Activated CD4-positive, alpha-beta T cell treated with anti-CD3 and anti-CD28 coated beads, Interleukin-2, amount 10 ng/mL, durations not matched to agents 24 days and 14 days (primary cell): ENCODE data around the gene LAMB1. TPM values are rescaled to one million over a fixed set of nuclear protein-coding genes. Genes with fewer than 3 reads are reported as not detected.

Source experiments
- DNase-seq: peaks from one replicate; pipeline ENCODE4 v3.0.0; 2022
- H3K27ac Mint-ChIP-seq: one replicate; pipeline ENCODE4 v1.8.0; 2022; ENCODE audit warnings: mild to moderate bottlenecking, mixed read lengths
- H3K27me3 Mint-ChIP-seq: one replicate; pipeline ENCODE4 v1.8.0; 2022; ENCODE audit warnings: mixed read lengths
- H3K36me3 Mint-ChIP-seq: one replicate; pipeline ENCODE4 v1.8.0; 2022; ENCODE audit warnings: low read depth, mild to moderate bottlenecking, mixed read lengths
- H3K4me1 Mint-ChIP-seq: one replicate; pipeline ENCODE4 v1.8.0; 2021; ENCODE audit warnings: mixed read lengths
- H3K4me3 Mint-ChIP-seq: one replicate; pipeline ENCODE4 v1.8.0; 2022; ENCODE audit warnings: mild to moderate bottlenecking, moderate library complexity, mixed read lengths
- H3K9me3 Mint-ChIP-seq: one replicate; pipeline ENCODE4 v1.8.0; 2021; ENCODE audit warnings: mixed read lengths
- intact Hi-C: fragments of 100-400 bp; cut with micrococcal nuclease; formaldehyde crosslinking; loops from one replicate; pipeline ENCODE4 v1.15.1; 2023
- total RNA-seq: library from RNA; stranded (reverse); gene quantifications from 2 replicates; pipeline ENCODE4 v1.2.3, GENCODE V29; 2022

The LAMB1 gene
- total RNA-seq, 1 donor from 2014 or later, result not detected

DNA sequence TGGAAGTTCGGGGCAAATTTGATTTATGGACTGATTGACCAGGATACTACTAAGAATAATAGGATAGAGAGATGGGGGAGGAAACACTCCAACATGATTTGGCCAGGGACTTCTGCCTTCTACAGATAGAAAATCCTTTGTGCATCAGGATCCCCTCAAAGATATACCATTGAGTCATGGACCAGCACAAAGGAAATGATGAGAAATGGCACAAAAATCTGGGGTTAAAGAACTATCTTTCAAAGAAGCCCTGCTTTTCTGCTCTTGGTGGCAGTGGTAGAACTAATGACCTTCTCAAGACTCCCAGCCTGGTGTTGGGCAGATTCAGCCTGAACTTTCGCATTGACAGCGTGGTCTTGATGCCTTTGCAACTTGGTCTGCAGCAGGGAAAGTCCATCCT is 27.6 kb upstream of the LAMB1 start:
- H3K9me3 Mint-ChIP-seq, result no peaks in the 10 kb centered on the region
- H3K27ac Mint-ChIP-seq, result no peak overlapping the region
- H3K4me3 Mint-ChIP-seq, result no peak overlapping the region
- no peaks in the 10 kb centered on the region for H3K36me3 Mint-ChIP-seq
- intact Hi-C loops, result no loop called here
- peaks cover 2% of the 10 kb centered on the region for H3K27me3 Mint-ChIP-seq
- no peak for DNase-seq
- no peaks in the 10 kb centered on the region for H3K4me1 Mint-ChIP-seq

DNA sequence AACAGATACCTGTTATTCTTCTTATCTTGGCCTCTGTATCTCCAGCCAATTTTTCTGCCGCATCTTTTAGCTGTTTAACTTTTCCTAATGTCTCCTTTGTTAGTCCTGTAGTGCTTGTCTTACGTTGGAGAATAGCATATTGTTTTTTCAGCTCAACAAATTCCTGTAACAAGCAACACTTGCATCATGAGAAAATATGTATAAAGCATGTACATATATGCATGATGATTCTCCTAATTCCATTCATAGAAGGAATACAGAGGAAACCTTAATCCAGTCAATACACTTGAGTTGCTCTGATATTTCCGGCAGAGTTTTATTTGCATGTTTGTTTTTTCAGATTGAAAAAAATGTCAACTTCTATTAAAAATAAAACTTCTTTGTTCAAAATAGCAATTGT is 26.1 kb upstream of the LAMB1 start:
- Mint-ChIP-seq H3K27ac (no peak overlapping the region), H3K4me3 (no peak overlapping the region), H3K27me3 (peaks cover 9% of the 10 kb centered on the region), H3K4me1 (no peaks in the 10 kb centered on the region), H3K36me3 (no peaks in the 10 kb centered on the region), H3K9me3 (no peaks in the 10 kb centered on the region)
- DNase-seq, result no peak
- intact Hi-C loops, result no loop called here

DNA sequence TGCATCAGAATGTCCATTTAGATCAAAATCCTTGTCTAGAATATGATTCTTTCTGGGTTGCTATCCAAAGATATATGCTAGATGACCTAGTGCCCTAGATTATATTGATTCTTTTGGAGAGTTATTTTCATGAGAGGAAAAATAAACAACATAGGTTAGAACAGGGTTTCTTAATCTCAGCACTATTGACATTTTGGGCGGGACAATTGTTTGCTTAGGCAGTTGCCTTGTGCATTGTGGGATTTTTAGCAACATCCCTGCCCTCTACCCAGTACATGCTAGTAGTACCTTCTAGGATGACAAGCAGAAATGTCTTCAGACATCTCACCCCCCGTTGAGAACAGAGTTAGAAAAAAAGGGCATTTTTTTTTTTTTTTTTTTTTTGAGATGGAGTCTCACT is 25.1 kb upstream of the LAMB1 start:
- H3K4me3 Mint-ChIP-seq, result no peak overlapping the region
- no peaks in the 10 kb centered on the region for H3K36me3 Mint-ChIP-seq
- intact Hi-C loops, result no loop called here

DNA sequence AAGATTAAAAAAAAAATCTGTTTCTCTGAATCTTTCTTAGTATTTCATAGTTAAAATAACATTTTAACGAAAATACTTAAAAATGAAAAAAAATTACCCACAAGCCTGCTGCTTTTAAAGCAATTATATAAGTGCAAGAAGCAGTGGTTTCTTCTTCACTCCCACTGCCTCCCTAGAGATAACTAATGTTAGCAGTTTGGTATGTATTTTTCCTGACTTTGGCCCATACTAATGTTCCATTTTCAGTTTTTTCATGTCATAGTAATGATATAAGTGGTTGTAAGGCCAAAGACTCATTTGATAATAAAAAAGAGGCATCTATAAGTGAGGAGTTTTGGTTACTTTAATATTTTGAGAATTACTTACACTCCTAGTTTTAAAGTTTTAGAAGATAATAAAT is 24.3 kb upstream of the LAMB1 start:
- H3K4me3 Mint-ChIP-seq, result no peak overlapping the region
- H3K27ac Mint-ChIP-seq, result no peak overlapping the region
- H3K9me3 Mint-ChIP-seq, result no peaks in the 10 kb centered on the region
- no peaks in the 10 kb centered on the region for H3K4me1 Mint-ChIP-seq
- no peaks in the 10 kb centered on the region for H3K36me3 Mint-ChIP-seq
- H3K27me3 Mint-ChIP-seq, result peaks cover 14% of the 10 kb centered on the region
- no peak for DNase-seq
- intact Hi-C loops, result no loop called here

More for the DNA sequence above, 25.1 kb upstream of the LAMB1 start:
- no peak for DNase-seq
- Mint-ChIP-seq H3K27me3 (peaks cover 10% of the 10 kb centered on the region), H3K9me3 (no peaks in the 10 kb centered on the region), H3K27ac (no peak overlapping the region), H3K4me1 (no peaks in the 10 kb centered on the region)

DNA sequence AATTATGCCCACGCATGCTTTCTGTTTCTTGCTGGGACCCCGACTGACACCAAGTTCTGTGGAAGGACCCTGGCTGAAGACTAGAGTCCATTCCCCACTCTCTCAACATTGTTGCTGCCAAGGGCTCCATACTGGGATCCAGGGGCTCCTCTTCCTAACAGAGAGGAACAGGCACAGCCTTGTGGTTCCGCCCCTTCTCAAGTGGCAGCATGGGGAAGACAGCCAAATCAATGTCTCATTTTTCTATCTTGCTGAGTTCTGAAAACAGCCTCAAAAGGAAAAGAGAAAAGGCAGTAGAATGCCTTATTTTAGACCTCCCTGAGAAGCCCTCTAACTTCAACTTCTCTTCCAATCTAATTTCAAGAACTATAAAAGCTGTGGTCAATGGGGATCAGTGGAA is 23.7 kb upstream of the LAMB1 start:
- H3K4me3 Mint-ChIP-seq, result no peak overlapping the region
- no peaks in the 10 kb centered on the region for H3K9me3 Mint-ChIP-seq
- H3K4me1 Mint-ChIP-seq, result no peaks in the 10 kb centered on the region
- no peaks in the 10 kb centered on the region for H3K36me3 Mint-ChIP-seq
- no peak for DNase-seq
- H3K27me3 Mint-ChIP-seq, result peaks cover 15% of the 10 kb centered on the region
- no peak overlapping the region for H3K27ac Mint-ChIP-seq
- intact Hi-C loops, result no loop called here

DNA sequence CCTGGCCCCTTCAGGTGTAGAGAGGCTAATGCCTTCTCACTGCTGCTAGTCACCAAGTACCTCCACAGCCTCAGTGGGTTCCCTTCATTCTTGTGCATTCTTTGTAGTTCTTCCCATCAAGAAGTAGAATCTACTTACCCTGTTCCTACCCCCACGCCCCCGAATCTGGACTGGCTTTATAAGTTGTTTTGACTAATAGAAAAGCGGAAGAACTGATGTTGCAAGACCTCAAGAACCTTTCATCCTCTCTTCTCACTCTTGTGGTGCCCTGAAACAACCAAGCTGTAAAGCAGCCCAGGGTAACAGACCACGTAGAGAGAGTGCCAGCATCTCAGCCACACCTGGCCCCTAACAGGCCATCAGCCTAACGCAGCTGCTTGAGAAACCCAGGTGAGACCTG is 23.2 kb upstream of the LAMB1 start:
- Mint-ChIP-seq H3K9me3 (no peaks in the 10 kb centered on the region), H3K4me1 (no peaks in the 10 kb centered on the region), H3K36me3 (no peaks in the 10 kb centered on the region), H3K27me3 (peaks cover 15% of the 10 kb centered on the region), H3K4me3 (no peak overlapping the region), H3K27ac (no peak overlapping the region)
- DNase-seq, result no peak
- intact Hi-C loops, result no loop called here

DNA sequence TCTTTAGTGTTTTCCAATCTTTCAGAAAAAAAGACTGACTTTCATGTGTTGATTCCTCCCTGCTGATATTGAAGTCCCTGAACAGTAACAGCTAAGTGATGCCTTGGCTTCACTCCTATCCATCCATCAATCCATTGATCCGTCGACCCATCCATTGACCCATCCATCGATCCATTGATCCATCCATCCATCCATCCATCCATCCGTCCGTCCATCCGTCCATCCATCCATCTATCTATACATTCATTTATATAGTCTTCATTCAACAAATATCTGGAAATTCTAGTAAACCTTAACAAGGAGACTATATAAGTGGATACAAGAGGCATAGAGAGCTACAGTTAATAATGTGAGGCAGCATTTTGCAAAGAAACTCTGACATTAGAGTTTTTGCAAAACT is 21.6 kb upstream of the LAMB1 start:
- Mint-ChIP-seq H3K9me3 (no peaks in the 10 kb centered on the region), H3K36me3 (no peaks in the 10 kb centered on the region), H3K4me3 (no peak overlapping the region), H3K27ac (no peak overlapping the region), H3K4me1 (no peaks in the 10 kb centered on the region), H3K27me3 (peaks cover 20% of the 10 kb centered on the region)
- intact Hi-C loops, result no loop called here
- no peak for DNase-seq

DNA sequence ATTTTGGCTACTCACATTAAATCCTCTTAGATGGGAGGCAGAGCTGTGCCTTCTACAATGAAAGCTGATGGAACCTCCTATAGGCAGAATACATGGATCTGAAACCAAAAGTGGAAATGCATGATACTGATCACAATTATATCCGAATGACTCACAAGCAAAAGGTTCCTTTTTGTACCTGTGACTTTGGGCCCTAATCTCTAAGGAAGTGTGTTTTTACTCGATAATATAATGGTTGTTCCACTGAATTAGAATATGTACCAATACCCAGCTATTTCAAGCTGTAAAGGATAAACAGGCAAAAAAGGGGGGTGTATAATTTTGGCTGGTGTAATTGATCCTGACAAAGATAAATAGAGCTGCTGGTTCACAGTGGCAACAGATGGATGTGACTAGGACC is 17.6 kb upstream of the LAMB1 start:
- no peaks in the 10 kb centered on the region for H3K4me1 Mint-ChIP-seq
- intact Hi-C loops, result no loop called here
- H3K36me3 Mint-ChIP-seq, result no peaks in the 10 kb centered on the region
- peaks cover 25% of the 10 kb centered on the region for H3K27me3 Mint-ChIP-seq
- no peak overlapping the region for H3K4me3 Mint-ChIP-seq
- H3K27ac Mint-ChIP-seq, result no peak overlapping the region
- no peaks in the 10 kb centered on the region for H3K9me3 Mint-ChIP-seq
- DNase-seq, result no peak

DNA sequence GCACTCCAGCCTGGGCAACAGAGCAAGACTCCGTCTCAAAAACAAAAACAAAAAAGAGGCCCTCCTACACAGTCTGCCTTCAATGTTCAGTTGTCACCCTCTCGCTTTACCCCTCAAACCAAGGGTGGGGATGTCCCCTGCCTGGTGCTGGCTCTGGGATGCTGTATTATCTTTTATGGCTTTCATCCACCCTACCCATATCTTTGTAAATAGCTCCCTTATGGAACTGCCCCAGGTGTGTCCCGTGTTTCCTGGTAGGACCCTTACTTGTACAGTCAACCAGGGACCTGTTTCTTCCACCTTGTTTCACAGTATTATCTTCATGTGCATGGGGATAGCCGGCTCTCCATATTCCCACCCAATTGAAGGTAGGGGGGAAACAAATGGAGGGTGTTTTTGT is 15.7 kb upstream of the LAMB1 start:
- Mint-ChIP-seq H3K9me3 (no peaks in the 10 kb centered on the region), H3K4me1 (no peaks in the 10 kb centered on the region), H3K36me3 (no peaks in the 10 kb centered on the region), H3K27ac (no peak overlapping the region), H3K27me3 (peaks cover 18% of the 10 kb centered on the region), H3K4me3 (no peak overlapping the region)
- intact Hi-C loops, result no loop called here
- no peak for DNase-seq

DNA sequence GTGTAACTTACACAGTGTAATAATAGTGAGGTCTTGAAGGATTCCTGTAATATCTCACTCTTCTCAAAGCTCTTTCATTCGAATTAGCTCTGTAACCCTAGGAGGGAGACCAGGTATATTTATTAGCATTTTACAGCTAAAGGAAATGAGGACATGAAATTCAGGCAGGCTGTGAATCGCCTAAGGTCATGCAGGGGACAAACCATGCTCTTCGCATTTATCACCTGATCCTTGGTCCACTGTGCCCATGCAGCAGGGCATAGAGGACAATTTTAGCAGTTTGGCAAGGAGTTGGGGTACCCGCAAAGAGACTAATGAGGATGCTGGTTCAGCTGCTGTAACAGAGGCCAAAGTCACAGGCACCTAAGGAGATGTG is 14.8 kb upstream of the LAMB1 start:
- Mint-ChIP-seq H3K4me1 (no peaks in the 10 kb centered on the region), H3K9me3 (no peaks in the 10 kb centered on the region), H3K27ac (no peak overlapping the region), H3K36me3 (no peaks in the 10 kb centered on the region), H3K27me3 (peaks cover 19% of the 10 kb centered on the region), H3K4me3 (no peak overlapping the region)
- no peak for DNase-seq
- intact Hi-C loops, result no loop called here

DNA sequence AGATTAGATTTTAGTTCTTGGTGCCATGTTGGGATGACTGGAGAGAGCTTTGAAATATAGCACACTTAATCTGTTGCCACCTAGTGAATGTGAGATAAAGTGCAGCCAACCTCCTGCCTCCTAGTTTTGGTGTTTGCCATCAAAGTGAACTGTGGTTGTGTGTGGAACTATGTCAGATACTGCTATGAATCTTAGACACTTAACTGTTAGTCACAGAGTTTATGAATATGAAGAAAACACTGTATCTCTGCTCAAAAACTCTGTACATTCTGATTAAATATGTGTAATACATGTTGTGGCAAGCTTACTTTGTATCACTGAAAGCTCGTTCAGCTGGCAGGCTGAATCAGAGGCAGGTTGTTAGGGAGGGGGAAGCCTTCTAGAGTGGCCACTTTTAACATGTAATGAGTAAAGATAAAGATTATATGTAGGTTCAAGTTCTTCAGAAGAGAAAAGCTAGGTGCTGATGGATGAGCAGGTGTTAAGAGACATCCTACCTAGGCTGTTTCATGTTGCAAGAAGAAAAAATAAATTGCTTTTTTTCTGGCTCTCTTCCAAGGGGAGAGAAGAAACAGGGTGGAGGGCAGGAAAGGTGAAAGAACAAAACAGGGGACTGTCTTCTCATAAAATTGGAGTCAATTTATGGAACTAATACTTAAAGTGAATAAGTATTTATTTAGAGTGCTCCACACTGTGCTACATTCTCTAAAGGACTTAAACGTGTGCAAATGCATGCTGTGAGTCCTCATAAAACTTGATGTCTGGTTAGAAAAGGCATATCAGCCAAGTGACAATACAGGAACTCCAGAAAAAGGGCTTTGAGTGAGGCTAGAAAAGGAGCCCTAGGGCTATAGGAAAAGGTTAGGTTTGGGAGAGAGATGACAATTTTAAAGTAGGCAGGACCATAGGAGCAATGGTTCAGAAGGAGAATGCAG is 14.1 kb upstream of the LAMB1 start:
- Mint-ChIP-seq H3K4me1 (no peaks in the 10 kb centered on the region), H3K4me3 (no peak overlapping the region), H3K27ac (no peak overlapping the region), H3K27me3 (peaks cover 19% of the 10 kb centered on the region), H3K36me3 (no peaks in the 10 kb centered on the region), H3K9me3 (no peaks in the 10 kb centered on the region)
- no peak for DNase-seq
- intact Hi-C loops, result no loop called here

DNA sequence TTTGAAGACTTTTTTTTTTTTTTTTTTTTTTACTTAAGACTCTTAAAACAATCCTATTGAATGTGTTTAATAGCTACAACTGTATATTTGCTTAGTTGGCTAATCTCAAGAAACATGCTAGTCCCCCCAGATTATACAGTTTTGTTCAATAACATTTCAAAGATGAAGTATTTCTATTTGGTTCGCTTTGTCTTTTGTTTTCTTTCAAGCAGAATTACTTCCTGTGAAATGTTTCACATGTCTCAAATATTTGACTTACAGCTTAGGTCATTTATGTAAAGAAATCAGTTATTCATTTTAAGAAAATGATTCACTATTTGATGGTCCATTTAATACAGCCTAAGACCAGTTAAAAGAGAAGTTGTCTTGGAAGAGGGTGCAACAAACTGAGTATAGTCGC is 12.8 kb upstream of the LAMB1 start:
- H3K27me3 Mint-ChIP-seq, result peaks cover 19% of the 10 kb centered on the region
- no peak for DNase-seq
- intact Hi-C loops, result no loop called here
- no peaks in the 10 kb centered on the region for H3K4me1 Mint-ChIP-seq
- H3K4me3 Mint-ChIP-seq, result no peak overlapping the region
- no peak overlapping the region for H3K27ac Mint-ChIP-seq
- no peaks in the 10 kb centered on the region for H3K9me3 Mint-ChIP-seq
- H3K36me3 Mint-ChIP-seq, result no peaks in the 10 kb centered on the region

DNA sequence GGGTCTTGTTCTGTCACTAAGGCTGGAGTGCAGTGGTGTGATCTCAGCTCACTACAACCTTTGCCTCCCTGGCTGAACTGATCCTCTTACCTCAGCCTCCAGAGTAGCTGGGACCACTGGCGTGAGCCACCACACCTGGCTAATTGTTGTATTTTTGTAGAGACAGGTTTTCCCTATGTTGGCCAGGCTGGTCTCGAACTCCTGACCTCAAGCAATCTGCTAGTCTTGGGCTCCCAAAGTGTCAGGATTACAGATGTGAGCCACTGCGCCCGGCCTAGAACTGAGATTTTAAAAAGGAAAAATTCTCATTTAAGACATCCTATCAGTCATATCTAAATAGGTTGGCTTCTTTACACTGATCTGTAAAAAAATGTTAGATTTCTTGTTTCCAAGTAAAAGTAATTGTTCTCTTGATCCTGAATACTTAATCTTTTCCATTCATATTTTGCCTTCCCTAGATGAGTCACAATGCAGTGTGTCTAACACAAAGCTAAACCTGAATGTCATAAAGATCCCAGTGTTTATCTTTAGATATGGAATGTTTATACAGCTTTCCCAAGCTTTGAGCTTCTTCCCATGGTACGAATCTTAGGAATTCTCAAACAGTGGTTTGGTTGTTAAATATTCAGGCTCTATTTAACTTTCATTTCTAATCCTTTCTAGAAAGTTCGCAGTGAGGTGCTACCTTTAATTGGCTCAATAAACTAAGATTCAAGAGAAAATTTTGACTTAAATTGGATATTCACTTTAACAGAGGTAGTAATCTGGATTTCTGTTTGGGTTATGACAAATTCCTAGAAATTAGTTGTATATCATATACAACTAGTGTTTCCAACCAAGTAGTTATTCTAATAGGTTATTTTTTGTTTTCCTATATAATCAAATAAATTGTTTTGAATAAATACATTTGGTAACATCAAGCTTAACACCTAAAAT is 12.1 kb upstream of the LAMB1 start:
- no peak overlapping the region for H3K27ac Mint-ChIP-seq
- H3K4me1 Mint-ChIP-seq, result no peaks in the 10 kb centered on the region
- no peak overlapping the region for H3K4me3 Mint-ChIP-seq
- H3K27me3 Mint-ChIP-seq, result peaks cover 20% of the 10 kb centered on the region
- intact Hi-C loops, result no loop called here
- H3K9me3 Mint-ChIP-seq, result no peaks in the 10 kb centered on the region
- no peaks in the 10 kb centered on the region for H3K36me3 Mint-ChIP-seq
- no peak for DNase-seq

DNA sequence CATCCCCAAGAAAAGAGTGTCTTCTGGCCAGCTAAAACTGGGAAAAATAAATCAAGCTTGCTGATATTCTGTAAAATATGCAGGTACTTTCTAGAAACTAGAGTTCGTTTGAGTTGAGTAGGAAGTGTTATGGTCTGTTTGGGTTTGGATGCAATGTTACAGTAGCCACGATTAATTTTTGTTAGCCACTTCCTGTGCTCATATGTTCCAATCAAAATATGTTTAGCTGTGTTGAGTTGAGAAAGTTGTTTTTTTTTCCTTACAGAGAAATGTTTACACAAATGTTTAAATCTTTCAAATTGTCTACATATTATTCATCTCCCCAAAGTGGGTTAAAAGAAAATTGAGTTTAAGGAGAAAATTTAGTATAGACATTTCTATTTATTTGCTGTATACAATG is 11.3 kb upstream of the LAMB1 start:
- H3K27me3 Mint-ChIP-seq, result peaks cover 17% of the 10 kb centered on the region
- H3K4me1 Mint-ChIP-seq, result no peaks in the 10 kb centered on the region
- no peak overlapping the region for H3K27ac Mint-ChIP-seq
- no peaks in the 10 kb centered on the region for H3K9me3 Mint-ChIP-seq
- H3K36me3 Mint-ChIP-seq, result no peaks in the 10 kb centered on the region
- intact Hi-C loops, result no loop called here
- H3K4me3 Mint-ChIP-seq, result no peak overlapping the region
- DNase-seq, result no peak
